GM10248 (cell line): Measurements from ENCODE around the gene ADH5.

Source experiments
- CTCF ChIA-PET: fragments of 300-600 bp; sonication (Branson Sonifier 250); formaldehyde crosslinking; extraction: SDS; loops from one replicate; lab custom pipeline; 2021; ENCODE audit warnings: antibody characterized with exemption; lab: Yijun Ruan, JAX
- POLR2A ChIA-PET: fragments of 350-650 bp; sonication (Branson Sonifier 250); formaldehyde crosslinking; extraction: SDS; loops from one replicate; lab custom pipeline; 2020; ENCODE audit warnings: antibody characterized with exemption; lab: Yijun Ruan, JAX
- DNase-seq: peaks from one replicate; pipeline ENCODE4 v3.0.0; 2012; ENCODE audit errors: extremely low spot score
- TF ChIP-seq, protein P1 (sequence below): IDR thresholded peaks from 2 replicates; pipeline ENCODE4 v1.5.1; 2012; ENCODE audit warnings: mild to moderate bottlenecking, low read depth; ENCODE audit errors: extremely low read depth, missing control alignments, control extremely low read depth

ADH5 gene

DNA sequence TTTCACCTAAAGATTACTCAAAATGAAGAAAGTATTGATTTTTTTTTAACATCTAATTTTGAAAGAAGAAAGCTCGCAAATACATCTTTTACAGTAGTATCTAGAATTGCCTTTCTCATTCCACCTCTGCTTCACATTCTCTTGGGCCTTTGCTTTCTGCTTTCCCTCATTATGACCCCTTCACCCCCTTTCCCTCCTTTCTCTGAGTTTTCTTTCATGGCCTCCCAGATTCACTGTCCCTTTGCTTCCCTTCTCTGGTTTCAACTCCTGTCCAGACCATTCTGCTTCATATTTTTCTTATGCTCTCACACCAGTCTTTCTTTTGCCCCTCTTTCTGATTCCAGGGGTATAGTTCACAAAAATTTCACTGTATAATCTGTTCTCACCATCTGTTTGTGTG is 29.0 kb downstream of the ADH5 start:
- TF ChIP-seq, protein P1, sequence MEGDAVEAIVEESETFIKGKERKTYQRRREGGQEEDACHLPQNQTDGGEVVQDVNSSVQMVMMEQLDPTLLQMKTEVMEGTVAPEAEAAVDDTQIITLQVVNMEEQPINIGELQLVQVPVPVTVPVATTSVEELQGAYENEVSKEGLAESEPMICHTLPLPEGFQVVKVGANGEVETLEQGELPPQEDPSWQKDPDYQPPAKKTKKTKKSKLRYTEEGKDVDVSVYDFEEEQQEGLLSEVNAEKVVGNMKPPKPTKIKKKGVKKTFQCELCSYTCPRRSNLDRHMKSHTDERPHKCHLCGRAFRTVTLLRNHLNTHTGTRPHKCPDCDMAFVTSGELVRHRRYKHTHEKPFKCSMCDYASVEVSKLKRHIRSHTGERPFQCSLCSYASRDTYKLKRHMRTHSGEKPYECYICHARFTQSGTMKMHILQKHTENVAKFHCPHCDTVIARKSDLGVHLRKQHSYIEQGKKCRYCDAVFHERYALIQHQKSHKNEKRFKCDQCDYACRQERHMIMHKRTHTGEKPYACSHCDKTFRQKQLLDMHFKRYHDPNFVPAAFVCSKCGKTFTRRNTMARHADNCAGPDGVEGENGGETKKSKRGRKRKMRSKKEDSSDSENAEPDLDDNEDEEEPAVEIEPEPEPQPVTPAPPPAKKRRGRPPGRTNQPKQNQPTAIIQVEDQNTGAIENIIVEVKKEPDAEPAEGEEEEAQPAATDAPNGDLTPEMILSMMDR = no peak
- DNase-seq = no peak
- CTCF ChIA-PET = no interaction called here
- POLR2A ChIA-PET = no interaction called here

DNA sequence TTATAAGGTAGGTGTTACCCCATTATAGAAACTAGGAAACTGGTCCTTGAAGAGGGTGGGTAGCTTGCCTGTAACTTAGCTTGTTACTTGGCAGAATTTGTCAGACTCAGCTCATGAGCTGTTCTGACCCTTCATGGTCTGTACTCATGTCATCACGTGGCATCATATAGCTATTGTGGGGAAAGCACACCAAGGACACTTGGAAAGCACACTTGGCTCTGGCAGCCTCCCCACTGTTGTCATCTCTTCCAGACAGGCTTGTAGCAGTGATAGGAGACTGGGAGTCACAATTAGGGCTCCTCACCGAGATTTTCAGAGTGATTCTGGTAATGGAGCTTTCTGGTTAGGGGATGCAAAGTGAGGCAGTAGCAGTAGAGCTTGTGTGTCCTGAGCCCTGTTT is 30.4 kb downstream of the ADH5 start:
- DNase-seq = no peak
- TF ChIP-seq, protein P1 = no peak
- ChIA-PET POLR2A (no interaction called here), CTCF (interaction anchor here (1.2 to 10.5 kb wide), 2 partner anchors 10 to 63 kb away, joined by 3 to 165 read pairs; partner anchors contain the start of gene METAP1)

DNA sequence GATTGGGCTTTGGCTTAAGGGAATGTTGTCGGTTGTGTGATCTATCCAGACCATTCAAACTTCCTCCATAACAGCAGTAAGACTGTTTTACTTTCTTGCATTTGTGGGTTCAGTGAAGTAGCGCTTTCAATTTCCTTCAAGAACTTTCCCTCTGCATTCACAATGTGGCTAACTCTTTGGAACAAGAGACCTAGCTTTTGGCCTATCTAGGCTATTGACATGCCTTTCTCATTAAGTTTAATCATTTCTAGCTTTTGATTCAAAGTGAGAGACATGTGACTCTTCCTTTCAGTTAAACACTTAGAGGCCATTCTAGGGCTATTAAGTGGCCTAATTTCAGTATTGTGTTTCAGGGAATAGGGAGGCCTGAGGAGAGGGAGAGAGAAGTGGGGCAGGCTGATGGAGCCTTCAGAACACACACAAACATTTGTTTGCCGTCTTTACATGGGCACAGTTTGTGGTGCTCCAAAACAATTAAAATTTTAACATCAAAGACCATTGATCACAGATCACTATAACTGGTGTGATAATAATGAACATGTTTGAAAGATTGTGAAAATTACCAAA is 34.1 kb downstream of the ADH5 start:
- ChIA-PET POLR2A (no interaction called here), CTCF (interaction anchor here (0.7 to 10.5 kb wide), 10 partner anchors 10 to 591 kb away, joined by 3 to 165 read pairs (median 4); partner anchors contain the start of gene METAP1)
- TF ChIP-seq, protein P1 = no peak
- DNase-seq = no peak

DNA sequence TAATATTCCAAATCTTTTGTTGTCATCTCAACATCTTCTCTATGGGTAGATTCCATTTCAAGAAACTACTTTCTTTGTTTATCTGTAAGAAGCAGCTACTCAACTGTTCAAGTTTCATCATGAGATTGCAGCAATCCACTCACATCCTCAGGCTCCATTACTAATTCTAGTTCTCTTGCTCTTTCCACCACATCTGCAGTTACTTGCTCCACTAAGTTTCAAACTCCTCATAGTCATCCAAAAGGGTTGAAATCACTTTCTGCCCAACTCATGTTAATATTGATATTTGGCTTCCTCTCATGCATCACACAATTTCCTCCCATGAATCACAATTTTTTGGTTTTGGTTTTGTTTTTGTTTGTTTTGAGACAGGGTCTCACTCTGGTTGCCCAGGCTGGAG is 35.7 kb downstream of the ADH5 start:
- ChIA-PET CTCF (interaction anchor here (0.9 to 10.5 kb wide), 3 partner anchors 23 to 57 kb away, joined by 3 to 165 read pairs (median 25); partner anchors contain the start of gene METAP1), POLR2A (no interaction called here)
- DNase-seq = no peak
- TF ChIP-seq, protein P1 = no peak

DNA sequence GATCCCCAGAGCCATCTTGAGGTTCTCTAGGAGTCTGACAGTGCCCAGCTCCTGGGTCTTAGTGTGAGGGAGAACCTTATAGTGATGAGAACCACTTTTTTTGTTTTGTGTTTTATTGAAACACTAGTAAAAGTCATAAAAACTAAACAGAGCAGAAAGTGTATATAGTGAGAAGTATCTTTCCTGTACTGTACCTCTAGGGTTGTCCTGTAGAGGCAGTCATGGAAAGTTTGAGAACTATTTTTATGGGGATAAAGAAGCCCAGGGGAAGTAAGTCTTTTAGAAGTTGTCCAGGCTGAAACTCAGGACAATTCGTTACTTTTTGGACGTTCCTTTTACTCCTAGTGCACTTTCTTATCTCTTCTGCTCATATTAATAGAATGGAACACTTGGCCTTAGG is 40.9 kb downstream of the ADH5 start:
- CTCF ChIA-PET = interaction anchor here (1.1 to 3.6 kb wide), 2 partner anchors 9 to 52 kb away, joined by 5 to 23 read pairs; partner anchors contain the start of gene METAP1
- DNase-seq = no peak
- POLR2A ChIA-PET = no interaction called here
- TF ChIP-seq, protein P1 = no peak

DNA sequence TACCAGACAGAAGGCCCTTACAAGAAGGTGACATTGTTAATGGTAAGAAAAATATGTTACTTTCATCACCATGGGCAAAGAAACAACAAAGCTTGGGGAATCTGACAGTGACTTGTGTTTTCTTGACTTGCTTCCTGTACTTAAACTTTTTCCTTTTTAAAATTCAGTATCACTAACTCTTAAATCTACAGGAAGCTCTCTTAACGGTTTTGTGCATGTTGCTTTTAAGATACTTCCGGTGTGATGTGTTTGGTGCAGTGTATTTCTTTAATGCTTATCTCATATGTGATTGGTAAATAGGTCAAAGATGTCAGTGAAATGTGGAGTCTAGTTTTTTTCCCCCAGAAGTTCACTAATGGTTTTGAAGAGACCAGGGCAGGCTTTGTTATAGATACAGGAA is 45.2 kb downstream of the ADH5 start:
- DNase-seq = no peak
- POLR2A ChIA-PET = interaction anchor here (0.6 kb wide), 1 partner anchor 45 kb away, joined by 6 read pairs; the partner anchor contains the start of gene ADH5
- CTCF ChIA-PET = interaction anchor here (1.1 to 2.5 kb wide), 3 partner anchors 11 to 13 kb away, joined by 3 to 16 read pairs (median 5); no protein-coding TSS in a partner anchor
- TF ChIP-seq, protein P1 = no peak
